Right renal cortex interstitium (tissue), 3 donors: ENCODE measurements around the gene PKIG. TPM values are rescaled to one million over a fixed set of nuclear protein-coding genes. Genes with fewer than 3 reads are reported as not detected.
"Not testable (repeated sequence)": the region's sequence is repeated elsewhere in the genome, so short reads cannot be mapped to it uniquely, and the experiment has no call there.

ENCODE experiments used
- DNase-seq, 3 donors: peaks; one replicate each; pipeline ENCODE4 v3.0.0-alpha.2; 2013; ENCODE audit warnings: low read depth in 3 of 3, low spot score in 2 of 3
- polyA plus RNA-seq, 3 donors: library from polyadenylated mRNA; unstranded; fragments of 120-200 nt; gene quantifications; one replicate each; pipeline ENCODE4 v1.2.1, GENCODE V29; 2013; ENCODE audit not compliant: insufficient read length in 3 of 3

Gene PKIG
- polyA plus RNA-seq, 3 donors = 57.8 to 60.6 (median 60.1) TPM

DNA sequence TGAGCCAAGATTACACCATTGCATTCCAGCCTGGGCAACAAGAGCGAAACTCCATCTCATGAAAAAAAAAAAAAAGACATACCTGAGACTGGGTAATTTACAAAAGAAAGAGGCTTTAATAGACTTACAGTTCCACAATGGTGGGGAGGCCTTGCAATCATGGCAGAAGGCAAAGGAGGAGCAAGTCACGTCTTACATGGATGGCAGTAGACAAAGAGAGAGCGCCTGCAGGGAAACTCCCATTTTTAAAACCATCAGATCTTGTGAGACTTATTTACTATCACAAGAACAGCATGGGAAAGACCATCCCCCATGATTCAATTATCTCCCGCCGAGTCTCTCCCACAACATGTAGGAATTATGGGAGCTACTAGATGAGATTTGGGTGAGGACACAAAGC, 71.8 kb downstream of the PKIG start:
- not testable (repeated sequence) for DNase-seq

DNA sequence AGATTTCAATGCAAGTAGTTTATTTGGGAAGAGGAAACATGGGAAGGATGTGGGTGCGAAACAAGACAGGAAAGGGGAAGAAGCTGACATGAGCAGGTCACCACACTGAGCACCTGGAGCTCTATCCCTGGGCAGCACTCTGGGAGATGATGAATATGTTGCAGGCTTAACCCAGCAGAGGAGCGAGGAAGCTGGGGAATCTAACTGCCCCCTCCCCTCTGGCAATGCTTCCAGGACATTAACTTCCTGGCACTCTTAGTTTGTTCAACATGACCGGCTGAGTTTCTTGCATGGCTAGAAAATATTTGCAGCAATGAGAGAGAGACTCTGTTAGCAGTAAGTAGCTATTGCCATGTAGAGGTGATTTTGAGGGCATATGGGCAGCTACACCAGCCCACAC, 74.1 kb downstream of the PKIG start:
- DNase-seq = no peak

DNA sequence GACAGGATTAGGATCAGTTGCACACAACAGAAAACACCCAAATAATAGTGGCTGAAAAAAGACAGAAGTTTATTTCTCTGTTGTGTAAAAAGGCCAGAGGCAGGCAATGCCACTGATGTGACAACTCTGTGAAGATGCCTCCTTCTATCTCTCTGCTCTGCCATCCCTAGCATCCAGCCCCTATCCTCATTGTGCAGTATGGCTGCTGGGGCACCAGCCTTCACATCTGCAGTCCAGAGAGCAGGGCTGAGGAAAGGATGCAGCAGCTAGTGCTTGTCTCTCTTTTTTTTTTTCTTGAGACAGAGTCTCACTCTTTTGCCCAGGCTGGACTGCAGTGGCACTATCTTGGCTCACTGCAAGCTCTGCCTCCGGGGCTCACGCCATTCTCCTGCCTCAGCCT, 75.5 kb downstream of the PKIG start:
- no peak for DNase-seq

DNA sequence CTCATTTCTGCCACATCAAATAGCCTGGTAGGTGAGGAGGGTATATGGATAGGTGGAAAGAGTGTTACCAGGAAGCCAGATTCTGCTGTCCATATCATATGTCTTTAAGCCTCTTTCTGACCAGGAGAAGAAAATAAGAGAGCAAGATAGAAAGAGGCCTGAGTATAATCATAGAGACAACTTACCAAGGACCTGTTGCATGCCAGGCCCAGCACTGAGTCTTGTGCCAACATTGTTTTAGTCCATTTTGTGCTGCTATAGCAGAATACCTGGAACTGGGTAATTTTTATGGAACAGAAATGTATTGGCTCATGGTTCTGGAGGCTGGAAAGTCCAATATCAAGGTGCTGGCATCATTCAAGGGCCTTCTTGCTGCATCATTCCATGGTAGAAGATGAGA, 76.4 kb downstream of the PKIG start:
- no peak for DNase-seq

DNA sequence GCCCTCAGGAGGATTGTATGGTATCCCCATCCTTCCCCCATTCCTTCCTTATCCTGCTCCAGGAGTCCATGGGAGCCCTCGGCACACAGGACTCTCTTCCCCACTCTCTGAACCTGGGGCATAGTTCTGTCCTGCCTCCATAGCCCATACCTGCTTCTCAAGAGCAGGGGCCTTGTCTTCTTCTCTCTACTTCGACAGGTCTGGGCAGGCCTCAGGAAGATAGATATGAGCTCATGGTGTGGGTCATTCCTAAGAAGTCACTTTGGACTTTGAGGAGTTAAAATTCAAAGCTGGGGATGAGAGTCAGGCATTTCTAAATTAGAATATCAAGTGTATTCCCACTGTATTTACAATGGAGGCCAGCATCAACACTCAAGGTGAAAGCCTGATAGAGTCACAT, 77.6 kb downstream of the PKIG start:
- no peak for DNase-seq

DNA sequence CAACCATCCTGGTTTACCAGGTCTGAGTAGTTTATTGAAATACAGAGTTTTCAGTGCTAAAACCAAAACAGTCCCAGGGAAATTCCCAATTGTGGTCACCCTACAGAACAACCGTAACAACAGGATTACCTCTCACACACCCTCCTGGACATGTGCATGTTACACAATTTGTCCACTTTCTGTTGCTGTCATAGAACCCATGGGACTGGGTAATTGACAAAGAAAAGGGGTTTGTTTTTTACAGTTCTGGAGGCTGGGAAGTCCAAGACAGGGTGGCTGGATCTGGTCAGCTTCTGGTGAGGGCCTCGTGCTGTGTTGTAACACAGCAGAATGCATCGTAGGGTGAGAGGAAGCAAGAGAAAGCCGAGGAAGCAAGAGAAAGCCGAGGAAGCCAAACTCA, 78.2 kb downstream of the PKIG start:
- DNase-seq = no peak

DNA sequence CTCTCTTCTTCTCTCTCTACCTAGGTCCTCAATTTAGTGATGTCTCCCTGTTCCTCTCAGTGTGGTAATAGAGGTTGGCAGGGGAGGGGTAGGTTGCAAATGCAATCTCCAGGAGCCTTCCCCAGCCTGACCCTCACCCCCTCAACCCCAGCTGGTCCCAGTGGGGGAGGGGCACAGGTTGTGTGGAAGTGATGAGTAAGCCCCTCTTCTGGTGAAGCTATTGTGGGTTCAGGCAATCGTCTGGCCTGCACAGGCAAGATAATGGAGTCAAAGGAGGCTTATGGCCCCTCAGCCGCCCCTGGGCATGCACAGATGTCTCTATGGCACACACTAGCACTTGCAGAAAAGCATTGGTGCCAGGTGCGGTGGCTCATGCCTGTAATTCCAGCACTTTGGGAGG, 79.9 kb downstream of the PKIG start:
- DNase-seq = no peak

DNA sequence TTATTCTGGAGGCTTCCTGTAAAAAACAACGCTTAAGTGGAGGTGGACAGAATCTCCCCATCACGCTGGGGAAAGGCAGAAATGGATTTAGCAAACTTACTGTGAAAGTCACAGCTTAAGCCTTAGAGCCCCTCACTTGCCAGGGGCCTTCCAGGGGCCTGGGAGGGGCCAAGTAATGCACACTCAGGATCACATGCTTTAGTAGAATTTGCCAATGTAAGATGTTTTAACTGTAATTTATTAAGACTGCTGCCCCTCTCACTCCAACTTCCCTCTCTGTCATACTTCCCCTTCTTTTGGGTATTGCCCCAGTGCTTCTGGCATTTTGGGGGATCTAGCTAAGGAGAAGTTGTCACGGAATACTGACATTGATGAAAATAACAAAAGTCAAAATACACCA, 81.8 kb downstream of the PKIG start:
- DNase-seq = no peak

DNA sequence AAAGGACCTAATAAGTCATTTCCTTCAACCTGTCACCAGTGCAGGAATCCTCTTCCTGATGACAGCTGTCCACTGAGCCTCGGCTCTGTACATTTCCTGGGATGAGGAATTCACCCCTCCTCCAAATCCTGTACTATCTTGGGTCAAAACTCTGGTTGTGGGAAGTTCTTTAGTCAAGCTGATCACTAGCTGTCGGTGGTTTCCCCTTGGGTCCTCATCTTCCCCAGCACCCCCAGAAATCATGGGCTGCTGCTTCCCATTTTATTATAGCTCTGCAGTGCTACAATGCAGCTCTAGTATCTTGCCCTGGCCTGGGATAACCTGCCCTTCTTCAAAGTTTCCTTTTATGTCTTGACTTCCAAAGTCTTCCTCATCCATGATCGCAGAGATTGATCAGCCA, 83.7 kb downstream of the PKIG start:
- no peak for DNase-seq

Other genes starting within 250 kb of the PKIG start
- gene R3HDML, start 245.5 kb upstream of the PKIG start, polyA plus RNA-seq = under 1 TPM; 0.10 to 0.14 (median 0.12) TPM
- 10 to 100 TPM; 36.8 to 50.6 (median 46.1) TPM for gene HNF4A, start 226.9 kb upstream of the PKIG start, polyA plus RNA-seq
- 10 to 100 TPM; 10.9 to 13.1 (median 11.6) TPM for gene TTPAL, start 106.7 kb upstream of the PKIG start, polyA plus RNA-seq
- 10 to 100 TPM; 73.7 to 76.0 (median 75.4) TPM for gene SERINC3, start 60.5 kb upstream of the PKIG start, polyA plus RNA-seq
- 1 to 10 TPM; 6.3 to 7.0 (median 6.3) TPM for gene ADA, start 69.1 kb downstream of the PKIG start, polyA plus RNA-seq
- under 1 TPM in 2 of 3 donors, not detected in 1; 0.11 to 0.15 TPM for gene CCN5, start 132.8 kb downstream of the PKIG start, polyA plus RNA-seq
- gene KCNK15, start 163.3 kb downstream of the PKIG start, polyA plus RNA-seq = under 1 TPM in 2 of 3 donors, not detected in 1; 0.06 to 0.11 TPM
- under 1 TPM; 0.53 to 0.69 (median 0.61) TPM for gene RIMS4, start 228.0 kb downstream of the PKIG start, polyA plus RNA-seq